HFF-Myc (cell line): ENCODE data around the gene SRCIN1.

Experiments used
- DNase-seq: peaks from one replicate; pipeline ENCODE4 v3.0.0-alpha.2; 2011; ENCODE audit warnings: low read depth; ENCODE audit errors: extremely low read depth
- H3K4me3 ChIP-seq: replicated peaks from 2 replicates; pipeline ENCODE4 v1.5.1; 2011; ENCODE audit warnings: low read depth, mild to moderate bottlenecking, control low read depth, low read length
- CTCF ChIP-seq: IDR thresholded peaks from 2 replicates; pipeline ENCODE4 v1.5.1; 2012; ENCODE audit warnings: mild to moderate bottlenecking, low read depth, low read length, control low read depth; ENCODE audit errors: missing control alignments

The SRCIN1 gene

GRCh38 chr17:38574712-38575111, 31.0 kb downstream of the SRCIN1 start:
- no peak for DNase-seq
- no peak for TF ChIP-seq CTCF
- no peak overlapping the region for H3K4me3 ChIP-seq

DNA sequence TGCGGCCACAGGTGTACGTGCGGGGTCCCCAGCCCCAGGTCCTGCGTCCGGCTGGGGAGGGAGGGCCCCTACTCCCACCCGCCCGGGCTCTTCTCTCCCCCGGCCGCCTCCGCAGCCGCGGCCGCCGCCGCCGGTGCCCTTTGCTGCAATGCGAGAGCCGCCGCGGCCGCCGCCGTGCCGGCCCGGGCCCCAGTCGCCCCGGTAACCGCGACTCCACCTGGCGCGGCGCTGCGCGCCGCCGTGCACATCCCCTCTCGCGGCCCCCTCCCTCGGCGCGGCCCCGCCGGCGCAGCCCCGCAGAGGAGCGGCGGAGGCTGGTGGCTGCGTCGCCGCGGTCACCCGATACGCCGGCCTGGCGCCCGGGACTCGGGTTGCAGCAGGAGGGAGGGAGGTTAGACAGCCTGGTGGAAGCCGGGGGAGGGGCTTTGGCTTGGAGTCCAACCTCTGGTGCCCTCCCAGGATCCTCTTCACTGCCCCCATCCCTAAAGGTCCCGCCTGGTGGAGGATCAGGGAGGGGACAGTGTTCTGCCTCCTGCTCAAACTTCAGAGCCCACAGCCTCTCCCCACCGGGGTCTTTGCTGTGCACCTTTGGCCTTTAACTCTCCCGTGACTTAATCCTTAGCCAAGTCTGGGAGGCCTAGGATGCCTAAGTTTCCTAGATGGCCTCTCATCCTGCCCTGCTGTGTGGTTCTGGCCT, 32.9 kb downstream of the SRCIN1 start:
- DNase-seq, result no peak
- H3K4me3 ChIP-seq, result no peak overlapping the region
- no peak for TF ChIP-seq CTCF

- DNase-seq, result no peak
- TF ChIP-seq CTCF, result no peak
- no peak overlapping the region for H3K4me3 ChIP-seq
These were observed 33.7 kb downstream of the SRCIN1 start for GRCh38 chr17:38571833-38572668.

- DNase-seq, result no peak
- TF ChIP-seq CTCF, result no peak
These were observed 35.8 kb downstream of the SRCIN1 start for GRCh38 chr17:38569701-38570512.

DNA sequence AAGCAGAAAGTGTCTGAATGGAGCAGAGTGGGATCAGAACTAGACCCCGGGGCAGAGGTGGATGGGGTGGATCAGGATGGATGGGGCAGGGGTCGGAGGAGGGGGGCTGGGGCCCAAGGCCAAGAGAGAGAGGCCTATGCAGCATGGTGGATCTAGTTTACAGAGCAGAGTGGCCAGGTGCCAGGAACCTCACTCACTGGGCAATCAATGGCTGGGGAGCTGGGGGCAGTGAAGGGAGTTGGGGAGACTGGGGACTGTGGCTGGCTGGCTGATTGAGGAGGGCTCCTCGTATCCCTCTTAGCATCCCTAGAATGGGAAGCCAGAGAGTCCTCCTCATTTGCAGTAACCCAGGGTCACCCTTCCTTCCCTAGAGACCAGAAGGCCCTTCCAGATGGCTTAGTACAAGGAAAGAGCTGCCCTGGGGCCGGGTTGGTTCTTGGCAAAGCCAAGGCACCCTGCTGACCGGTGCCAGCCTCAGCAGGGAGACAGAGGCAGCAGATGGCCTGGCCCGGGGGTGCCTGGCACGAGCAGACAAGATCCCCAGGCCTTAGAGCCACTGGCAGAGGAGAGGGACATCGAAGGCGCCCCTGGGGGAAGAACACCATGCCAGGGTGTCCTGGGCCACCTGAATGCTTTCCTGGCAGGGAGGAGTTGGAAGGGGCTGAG, 36.8 kb downstream of the SRCIN1 start:
- DNase-seq, result no peak
- H3K4me3 ChIP-seq, result no peak overlapping the region
- no peak for TF ChIP-seq CTCF

More at GRCh38 chr17:38569701-38570512, 35.8 kb downstream of the SRCIN1 start:
- no peak overlapping the region for H3K4me3 ChIP-seq

- DNase-seq, result no peak
- TF ChIP-seq CTCF, result no peak
- H3K4me3 ChIP-seq, result no peak overlapping the region
These were observed 37.5 kb downstream of the SRCIN1 start for GRCh38 chr17:38568274-38568673.
